ENCODE measurements around the gene PRUNE2. TPM values are rescaled to one million over a fixed set of nuclear protein-coding genes. Genes with fewer than 3 reads are reported as not detected.

Gene PRUNE2
- total RNA-seq, 2 experiments from 2014 or later = 0.38 to 0.44 TPM

DNA sequence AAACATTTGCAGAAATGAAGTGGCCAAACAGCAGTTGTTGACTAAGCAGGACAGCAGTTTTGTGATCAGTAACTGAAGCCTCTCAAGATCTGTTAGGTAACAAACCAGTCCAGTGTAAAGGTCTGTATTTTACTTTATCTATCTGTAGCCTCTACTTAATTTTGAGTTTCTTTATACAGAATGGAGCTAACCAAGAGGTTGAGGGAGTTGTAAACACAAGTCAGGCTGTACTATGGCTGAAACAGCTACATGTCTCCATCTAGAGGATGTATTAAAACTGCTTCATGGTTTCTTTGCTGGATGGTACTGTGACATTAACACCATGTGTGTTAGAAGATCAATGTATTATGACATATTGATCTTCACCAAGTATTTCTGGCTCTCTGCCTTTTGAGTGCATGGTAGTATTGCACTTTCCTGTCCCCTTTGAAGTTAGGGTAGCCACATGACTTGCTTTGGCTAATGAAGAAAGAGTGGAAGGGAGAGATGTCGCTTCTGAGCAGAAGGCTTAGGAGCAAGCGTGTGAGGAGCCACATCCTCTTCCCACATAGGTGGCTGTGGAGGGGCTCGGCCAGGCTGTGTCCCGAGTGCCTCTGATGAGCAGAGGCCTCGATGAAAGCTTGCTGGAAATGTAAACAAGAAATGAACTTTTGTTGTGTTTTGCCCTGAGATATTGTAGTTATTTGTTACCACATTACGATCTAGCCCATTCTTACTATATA lies 247.2 kb downstream of the PRUNE2 start:
- H3K9me2 ChIP-seq (ENCODE audit: insufficient read depth, low read length) = no peaks in the 10 kb centered on the region
- H3K79me2 ChIP-seq (ENCODE audit: insufficient read depth, low read depth, low read length) = no peaks in the 10 kb centered on the region
- H3K27ac ChIP-seq (ENCODE audit: low read depth, low read length, poor library complexity, severe bottlenecking) = no peak overlapping the region
- H2AFZ ChIP-seq (ENCODE audit: low read length) = peak overlapping the region; percentile 56; the same call in 1 of the 2 replicates
- CTCF ChIA-PET (ENCODE audit: unreplicated experiment) = interaction anchor here (0.9 to 1.0 kb wide), 3 partner anchors 203 to 264 kb away, joined by 5 read pairs; partner anchors contain the start of gene RFK
- H3K4me1 ChIP-seq (ENCODE audit: insufficient read depth, low read length, poor library complexity, severe bottlenecking) = peaks cover 49% of the 10 kb centered on the region
- BruUV-seq (replicated peaks) = no TSS peak
- peak; percentile 78 for DNase-seq (ENCODE audit: low spot score)
- no peaks in the 10 kb centered on the region for H3K36me3 ChIP-seq (ENCODE audit: insufficient read depth, low read length)
- no peaks in the 10 kb centered on the region for H3K9me3 ChIP-seq (ENCODE audit: low read length)
- no peak overlapping the region for H3K4me3 ChIP-seq (ENCODE audit: low read depth, low read length, poor library complexity, severe bottlenecking)
- H3K4me2 ChIP-seq (ENCODE audit: low read length) = no peak overlapping the region
- intact Hi-C loops (cut with micrococcal nuclease; ENCODE audit: unreplicated experiment) = loop anchor here (1.0 to 5.0 kb wide), 5 partner anchors 81 to 256 kb away; partner anchors contain the start of gene GCNT1
- H4K20me1 ChIP-seq (ENCODE audit: insufficient read depth, low read length) = no peaks in the 10 kb centered on the region
- POLR2A ChIA-PET = interaction anchor here (0.6 to 2.0 kb wide), 10 partner anchors 98 to 209 kb away, joined by 3 to 6 read pairs (median 3); partner anchors contain the start of gene GCNT1
- TF ChIP-seq, protein P1, sequence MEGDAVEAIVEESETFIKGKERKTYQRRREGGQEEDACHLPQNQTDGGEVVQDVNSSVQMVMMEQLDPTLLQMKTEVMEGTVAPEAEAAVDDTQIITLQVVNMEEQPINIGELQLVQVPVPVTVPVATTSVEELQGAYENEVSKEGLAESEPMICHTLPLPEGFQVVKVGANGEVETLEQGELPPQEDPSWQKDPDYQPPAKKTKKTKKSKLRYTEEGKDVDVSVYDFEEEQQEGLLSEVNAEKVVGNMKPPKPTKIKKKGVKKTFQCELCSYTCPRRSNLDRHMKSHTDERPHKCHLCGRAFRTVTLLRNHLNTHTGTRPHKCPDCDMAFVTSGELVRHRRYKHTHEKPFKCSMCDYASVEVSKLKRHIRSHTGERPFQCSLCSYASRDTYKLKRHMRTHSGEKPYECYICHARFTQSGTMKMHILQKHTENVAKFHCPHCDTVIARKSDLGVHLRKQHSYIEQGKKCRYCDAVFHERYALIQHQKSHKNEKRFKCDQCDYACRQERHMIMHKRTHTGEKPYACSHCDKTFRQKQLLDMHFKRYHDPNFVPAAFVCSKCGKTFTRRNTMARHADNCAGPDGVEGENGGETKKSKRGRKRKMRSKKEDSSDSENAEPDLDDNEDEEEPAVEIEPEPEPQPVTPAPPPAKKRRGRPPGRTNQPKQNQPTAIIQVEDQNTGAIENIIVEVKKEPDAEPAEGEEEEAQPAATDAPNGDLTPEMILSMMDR (conservative IDR thresholded peaks at IDR 0.05; ENCODE audit: low read length) = peak; percentile 95
- no peak for TF ChIP-seq EZH2phosphoT487 (IDR thresholded peaks at IDR 0.05; ENCODE audit: borderline replicate concordance, low read depth, low read length)

GRCh38 chr9:76657265-76657664 lies 248.6 kb downstream of the PRUNE2 start:
- H3K36me3 ChIP-seq (ENCODE audit: insufficient read depth, low read length) = no peaks in the 10 kb centered on the region
- no peaks in the 10 kb centered on the region for H3K9me3 ChIP-seq (ENCODE audit: low read length)
- no peak for DNase-seq (ENCODE audit: low spot score)
- intact Hi-C loops (cut with micrococcal nuclease; ENCODE audit: unreplicated experiment) = loop anchor here (5.0 kb wide), 2 partner anchors 80 to 95 kb away; no protein-coding TSS in a partner anchor
- H3K27ac ChIP-seq (ENCODE audit: low read depth, low read length, poor library complexity, severe bottlenecking) = no peak overlapping the region
- CTCF ChIA-PET (ENCODE audit: unreplicated experiment) = no interaction called here
- H2AFZ ChIP-seq (ENCODE audit: low read length) = peak overlapping the region; percentile 58; the same call in 1 of the 2 replicates
- H3K79me2 ChIP-seq (ENCODE audit: insufficient read depth, low read depth, low read length) = no peaks in the 10 kb centered on the region
- no peak for TF ChIP-seq EZH2phosphoT487 (IDR thresholded peaks at IDR 0.05; ENCODE audit: borderline replicate concordance, low read depth, low read length)
- TF ChIP-seq, protein P1 (conservative IDR thresholded peaks at IDR 0.05; ENCODE audit: low read length) = no peak
- no TSS peak for BruUV-seq (replicated peaks)
- H3K4me2 ChIP-seq (ENCODE audit: low read length) = peak overlapping the region; percentile 50
- no peak overlapping the region for H3K4me3 ChIP-seq (ENCODE audit: low read depth, low read length, poor library complexity, severe bottlenecking)
- H3K4me1 ChIP-seq (ENCODE audit: insufficient read depth, low read length, poor library complexity, severe bottlenecking) = peaks cover 49% of the 10 kb centered on the region
- no peaks in the 10 kb centered on the region for H4K20me1 ChIP-seq (ENCODE audit: insufficient read depth, low read length)
- POLR2A ChIA-PET = interaction anchor here (0.5 to 2.6 kb wide), 11 partner anchors 13 to 292 kb away, joined by 3 to 12 read pairs (median 3); no protein-coding TSS in a partner anchor
- no peaks in the 10 kb centered on the region for H3K9me2 ChIP-seq (ENCODE audit: insufficient read depth, low read length)

Data from OCI-LY7 (cell line).